Measurements from ENCODE around the gene TMUB2. TPM values are rescaled to one million over a fixed set of nuclear protein-coding genes. Genes with fewer than 3 reads are reported as not detected.

Gene TMUB2
- total and polyA plus RNA-seq, 9 of the 15 experiments (the other 6 are each of a cell fraction or from before 2014, with no cell fraction given): 4.1 to 29.8 (median 16.3) TPM

GRCh38 chr17:44137891-44138709 is 48.7 kb upstream of the TMUB2 start (continued):
- no peak for TF ChIP-seq PREB (CRISPR knock-in tag; IDR thresholded peaks at IDR 0.05)
- TF ChIP-seq TGIF2 (CRISPR knock-in tag; IDR thresholded peaks at IDR 0.05): no peak
- TF ChIP-seq MEIS2 (IDR thresholded peaks at IDR 0.05; ENCODE audit: partially characterized antibody): peak; percentile 95
- peak; percentile 77; the same call in 1 of the 2 replicates for TF ChIP-seq MTA1 (IDR thresholded peaks at IDR 0.05; ENCODE audit: borderline replicate concordance)
- TF ChIP-seq YY1 (IDR thresholded peaks at IDR 0.05; ENCODE audit: borderline replicate concordance in 1 of 3, control insufficient read depth in 1 of 3, extremely low read depth in 1 of 3, insufficient read depth in 3 of 3, insufficient read length in 1 of 3, insufficient replicate concordance in 2 of 3, low read depth in 1 of 3, low read length in 2 of 3): peak in 1 of 3 experiments; percentile 33
- no peak for TF ChIP-seq ARNT (IDR thresholded peaks at IDR 0.05)
- peak; percentile 57; the same call in 1 of the 2 replicates for TF ChIP-seq E2F4 (CRISPR knock-in tag; IDR thresholded peaks at IDR 0.05; ENCODE audit: low read depth)
- no peak; the same call in 1 of the 2 replicates for TF ChIP-seq ETS1 (conservative IDR thresholded peaks at IDR 0.05; ENCODE audit: control insufficient read depth, low read depth, low read length)
- peak; percentile 94 for TF ChIP-seq ZBTB7A (IDR thresholded peaks at IDR 0.05; ENCODE audit: borderline replicate concordance, control insufficient read depth, low read depth, low read length)
- TF ChIP-seq POLR2G (IDR thresholded peaks at IDR 0.05; ENCODE audit: low read depth, low read length): peak; percentile 81
- TF ChIP-seq STAT5A (IDR thresholded peaks at IDR 0.05; ENCODE audit: borderline replicate concordance, low read length): 0 out of 2 replicates have a peak, but pooled peaks have one; percentile 8
- TF ChIP-seq SMC3 (conservative IDR thresholded peaks at IDR 0.05; ENCODE audit: insufficient read depth, low read depth, low read length): no peak
- TF ChIP-seq BACH1 (tag; IDR thresholded peaks at IDR 0.05): no peak
- peak; percentile 83; the same call in 1 of the 2 replicates for TF ChIP-seq TARDBP (IDR thresholded peaks at IDR 0.05)
- TF ChIP-seq EGR1 (conservative IDR thresholded peaks at IDR 0.05): peak; percentile 97
- TF ChIP-seq ZNF644 (tag; IDR thresholded peaks at IDR 0.05; ENCODE audit: low read depth): no peak
- TF ChIP-seq E2F1 (CRISPR knock-in tag; IDR thresholded peaks at IDR 0.05): no peak
- TF ChIP-seq SETDB1 (IDR thresholded peaks at IDR 0.05; ENCODE audit: low read length): peak; percentile 51
- TF ChIP-seq TAF15 (IDR thresholded peaks at IDR 0.05; ENCODE audit: low read depth, low read length): no peak
- peak; percentile 38 for TF ChIP-seq ZNF316 (IDR thresholded peaks at IDR 0.05)

Data from K562 (cell line).